Coronary artery (tissue), 2 donors: ENCODE measurements around the gene C6orf141.

Experiments used
- DNase-seq: peaks from one replicate; pipeline ENCODE4 v3.0.0-alpha.2; 2017; ENCODE audit warnings: low spot score
- H3K27ac ChIP-seq, 2 donors: fragments of 200-600 bp; sonication (generic); one replicate each; pipeline ENCODE4 v1.5.1; 2016 to 2019
- H3K4me3 ChIP-seq: fragments of 200-600 bp; sonication (generic); 2 replicates; pipeline ENCODE4 v1.5.1; 2016; ENCODE audit warnings: mild to moderate bottlenecking, moderate library complexity
- TF ChIP-seq, protein P1 (sequence below): fragments of 200-600 bp; sonication (generic); IDR thresholded peaks from one replicate; pipeline ENCODE4 v1.5.1; 2019; ENCODE audit warnings: antibody characterized with exemption

C6orf141 gene

DNA sequence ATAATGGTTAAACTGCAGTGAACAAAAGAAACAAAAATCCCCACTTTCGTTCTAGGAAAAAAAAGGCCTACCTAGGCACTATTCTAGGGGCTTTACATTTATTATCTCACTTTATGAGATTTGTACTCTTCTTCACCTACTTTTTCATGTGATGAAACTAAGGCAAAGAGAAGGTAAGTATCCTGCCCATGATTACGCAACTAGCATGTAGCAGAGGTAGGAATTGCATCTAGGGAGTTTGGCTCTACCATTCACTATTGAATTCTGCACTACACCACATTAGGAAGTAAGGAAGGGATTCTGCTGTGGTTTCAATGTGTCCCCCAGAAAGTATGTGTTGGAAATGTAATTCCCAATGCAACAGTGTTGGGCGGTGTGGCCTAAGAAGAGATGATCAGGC is 11.4 kb upstream of the C6orf141 start:
- DNase-seq = no peak
- Histone ChIP-seq H3K27ac (no peak overlapping the region), H3K4me3 (no peak overlapping the region)
- TF ChIP-seq, protein P1, sequence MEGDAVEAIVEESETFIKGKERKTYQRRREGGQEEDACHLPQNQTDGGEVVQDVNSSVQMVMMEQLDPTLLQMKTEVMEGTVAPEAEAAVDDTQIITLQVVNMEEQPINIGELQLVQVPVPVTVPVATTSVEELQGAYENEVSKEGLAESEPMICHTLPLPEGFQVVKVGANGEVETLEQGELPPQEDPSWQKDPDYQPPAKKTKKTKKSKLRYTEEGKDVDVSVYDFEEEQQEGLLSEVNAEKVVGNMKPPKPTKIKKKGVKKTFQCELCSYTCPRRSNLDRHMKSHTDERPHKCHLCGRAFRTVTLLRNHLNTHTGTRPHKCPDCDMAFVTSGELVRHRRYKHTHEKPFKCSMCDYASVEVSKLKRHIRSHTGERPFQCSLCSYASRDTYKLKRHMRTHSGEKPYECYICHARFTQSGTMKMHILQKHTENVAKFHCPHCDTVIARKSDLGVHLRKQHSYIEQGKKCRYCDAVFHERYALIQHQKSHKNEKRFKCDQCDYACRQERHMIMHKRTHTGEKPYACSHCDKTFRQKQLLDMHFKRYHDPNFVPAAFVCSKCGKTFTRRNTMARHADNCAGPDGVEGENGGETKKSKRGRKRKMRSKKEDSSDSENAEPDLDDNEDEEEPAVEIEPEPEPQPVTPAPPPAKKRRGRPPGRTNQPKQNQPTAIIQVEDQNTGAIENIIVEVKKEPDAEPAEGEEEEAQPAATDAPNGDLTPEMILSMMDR = no peak

DNA sequence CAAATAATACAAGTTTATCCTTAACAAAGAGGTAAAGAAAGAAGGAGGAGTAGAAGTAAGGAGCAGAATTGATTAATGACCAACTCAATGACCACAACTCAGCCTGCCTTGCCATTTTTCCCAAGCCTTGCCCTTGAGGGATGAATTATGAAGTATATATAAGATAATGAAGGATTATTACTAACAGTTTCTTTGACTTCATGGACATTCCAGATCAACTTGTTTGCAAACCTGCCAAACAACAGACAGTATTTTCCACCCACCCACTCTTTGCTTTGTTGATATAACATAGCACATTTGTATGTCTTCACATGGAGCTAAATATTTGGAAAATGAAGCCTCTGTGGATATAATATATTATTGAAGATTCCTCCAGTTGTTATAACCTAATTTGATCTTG is 9.9 kb upstream of the C6orf141 start:
- TF ChIP-seq, protein P1 = no peak
- Histone ChIP-seq H3K4me3 (no peak overlapping the region), H3K27ac (no peak overlapping the region)
- no peak for DNase-seq

DNA sequence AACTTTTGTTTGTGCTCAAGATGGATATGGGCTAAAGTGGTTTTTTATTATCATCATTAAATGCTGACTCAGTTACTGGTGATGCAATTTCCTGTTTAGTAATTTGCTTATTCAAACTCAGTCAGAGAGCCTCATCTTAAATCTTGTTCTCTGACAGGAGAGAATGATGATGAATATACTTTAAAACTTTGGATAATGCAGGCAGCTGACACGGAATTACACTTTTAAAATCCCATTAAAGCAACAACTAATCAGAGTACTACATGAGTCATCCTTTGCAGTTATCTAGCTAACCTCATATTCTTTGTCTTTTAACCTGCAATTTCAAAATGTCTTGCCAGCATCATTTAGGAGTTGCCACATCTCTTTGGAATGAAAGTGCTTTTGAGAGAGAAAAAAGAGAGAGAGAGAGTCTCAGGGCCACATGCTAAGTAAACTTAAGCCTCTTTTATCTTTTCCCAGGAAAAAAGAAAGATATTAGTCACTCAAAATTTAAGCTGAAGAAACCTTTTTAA is 9.2 kb upstream of the C6orf141 start:
- no peak overlapping the region for H3K27ac ChIP-seq
- TF ChIP-seq, protein P1 = no peak
- DNase-seq = no peak
- H3K4me3 ChIP-seq = no peak overlapping the region

DNA sequence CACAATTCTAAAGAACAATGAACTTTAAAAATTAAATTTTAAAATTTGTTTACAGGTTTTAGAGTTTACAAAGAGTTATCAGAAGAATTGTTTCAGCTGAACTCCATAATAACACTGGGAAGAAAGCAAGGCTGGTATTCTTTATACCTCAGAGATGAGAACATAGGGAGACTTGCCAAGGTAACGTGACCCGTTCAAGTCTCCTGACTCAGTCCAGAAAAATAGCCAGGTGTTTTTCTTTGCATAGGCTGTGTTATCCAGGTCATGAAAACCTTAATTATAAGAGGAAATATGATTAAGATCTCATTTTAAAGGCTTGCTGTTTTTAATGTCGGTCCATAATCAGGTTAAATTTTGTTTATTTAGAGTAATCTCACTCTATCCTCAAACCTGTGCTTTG is 8.5 kb upstream of the C6orf141 start:
- no peak overlapping the region for H3K4me3 ChIP-seq
- H3K27ac ChIP-seq = no peak overlapping the region
- TF ChIP-seq, protein P1 = no peak
- no peak for DNase-seq

DNA sequence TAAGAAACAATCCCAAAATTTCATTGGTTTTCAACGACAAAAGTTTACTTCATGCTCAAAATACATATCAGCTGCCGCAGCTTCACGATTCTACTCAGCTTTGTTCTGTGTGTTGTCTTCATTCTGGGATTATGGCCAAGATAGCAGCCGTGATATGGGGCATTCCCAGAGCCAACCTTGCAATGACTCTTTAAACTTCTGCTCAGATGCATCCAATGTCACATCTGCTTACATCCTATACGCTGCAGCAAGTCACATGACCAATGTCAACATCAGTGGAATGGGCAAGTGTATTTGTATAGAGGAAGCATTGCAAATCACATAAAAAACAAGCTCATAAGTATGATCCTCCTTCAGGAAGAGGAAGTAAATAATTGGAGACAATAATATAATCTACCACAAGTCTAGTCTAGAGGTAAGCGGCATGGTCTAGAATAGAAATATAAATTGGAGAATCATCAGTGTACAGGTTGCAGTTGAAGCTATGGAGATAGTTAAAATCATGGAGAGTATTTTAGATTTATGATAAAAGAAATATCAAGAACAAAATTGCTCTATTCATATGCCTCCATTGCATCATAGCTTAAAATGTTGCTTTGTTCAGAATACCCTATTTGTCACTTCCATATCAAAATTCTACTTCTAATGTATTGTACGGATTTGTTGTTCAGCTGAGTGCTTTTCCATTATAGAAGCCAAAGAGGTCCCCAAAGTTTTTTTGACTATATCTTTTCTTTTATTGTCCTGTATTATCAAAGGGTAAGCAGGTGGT is 7.2 kb upstream of the C6orf141 start:
- Histone ChIP-seq H3K4me3 (no peak overlapping the region), H3K27ac (no peak overlapping the region)
- no peak for DNase-seq
- TF ChIP-seq, protein P1 = no peak

DNA sequence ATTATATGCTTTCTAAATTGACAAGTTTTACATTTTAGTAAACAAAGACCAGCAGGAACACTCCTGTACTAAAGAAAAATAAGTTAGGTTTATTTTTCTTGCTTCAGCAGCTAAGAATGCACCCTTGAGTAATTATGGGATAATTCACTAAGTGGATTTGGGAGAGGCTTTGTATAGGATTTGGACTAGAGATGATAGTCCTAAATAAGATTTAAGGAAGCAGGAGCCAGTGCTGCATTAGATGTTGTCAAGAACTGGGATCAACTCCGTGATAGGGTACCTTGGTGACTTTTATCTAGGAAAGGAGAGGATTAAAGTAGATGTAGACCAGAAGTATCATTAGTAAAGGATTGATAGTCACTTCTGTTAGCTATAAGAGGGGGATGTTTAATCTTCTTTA is 4.1 kb upstream of the C6orf141 start:
- TF ChIP-seq, protein P1 = no peak
- Histone ChIP-seq H3K27ac (no peak overlapping the region), H3K4me3 (no peak overlapping the region)

More for the DNA sequence above, 4.1 kb upstream of the C6orf141 start:
- DNase-seq = no peak
